DMS 273 (cell line): ENCODE measurements around the gene CORIN.
"Not testable (repeated sequence)": the region's sequence is repeated elsewhere in the genome, so short reads cannot be mapped to it uniquely, and the experiment has no call there.

Experiments used
- DNase-seq: peaks from one replicate; lab custom pipeline; 2025; ENCODE audit not compliant: unreplicated experiment; lab: John Stamatoyannopoulos, UW

The CORIN gene

GRCh38 chr4:47721892-47722575, 115.8 kb downstream of the CORIN start:
- no peak for DNase-seq

GRCh38 chr4:47721485-47721884, 116.4 kb downstream of the CORIN start:
- no peak for DNase-seq

GRCh38 chr4:47720787-47721186, 117.1 kb downstream of the CORIN start:
- DNase-seq: no peak

- DNase-seq: no peak
These were observed 118.3 kb downstream of the CORIN start for GRCh38 chr4:47719576-47719975.

GRCh38 chr4:47718696-47719095, 119.2 kb downstream of the CORIN start:
- no peak for DNase-seq

GRCh38 chr4:47717188-47717587, 120.7 kb downstream of the CORIN start:
- DNase-seq: no peak

- DNase-seq: no peak
These were observed 122.0 kb downstream of the CORIN start for GRCh38 chr4:47715716-47716416.

GRCh38 chr4:47714269-47714668, 123.6 kb downstream of the CORIN start:
- no peak for DNase-seq

- no peak for DNase-seq
These were observed 124.6 kb downstream of the CORIN start for GRCh38 chr4:47713129-47713834.

GRCh38 chr4:47711646-47712045, 126.2 kb downstream of the CORIN start:
- DNase-seq: no peak

- no peak for DNase-seq
These were observed 126.7 kb downstream of the CORIN start for GRCh38 chr4:47711183-47711582.

GRCh38 chr4:47706352-47706751, 131.5 kb downstream of the CORIN start:
- DNase-seq: not testable (repeated sequence)

- DNase-seq: peak; percentile 52
These were observed 132.4 kb downstream of the CORIN start for GRCh38 chr4:47705326-47705981.

- DNase-seq: peak; percentile 50
These were observed 133.1 kb downstream of the CORIN start for GRCh38 chr4:47704693-47705325.

- no peak for DNase-seq
These were observed 133.9 kb downstream of the CORIN start for GRCh38 chr4:47703956-47704355.

- no peak for DNase-seq
These were observed 134.9 kb downstream of the CORIN start for GRCh38 chr4:47703008-47703407.

- no peak for DNase-seq
These were observed 136.6 kb downstream of the CORIN start for GRCh38 chr4:47701286-47701685.

- DNase-seq: no peak
These were observed 139.0 kb downstream of the CORIN start for GRCh38 chr4:47698837-47699236.

GRCh38 chr4:47696823-47697222, 141.0 kb downstream of the CORIN start:
- DNase-seq: no peak

GRCh38 chr4:47695260-47695659, 142.6 kb downstream of the CORIN start:
- no peak for DNase-seq

- no peak for DNase-seq
These were observed 143.5 kb downstream of the CORIN start for GRCh38 chr4:47694322-47694721.
